ENCODE measurements around the gene MRFAP1L1. TPM values are rescaled to one million over a fixed set of nuclear protein-coding genes. Genes with fewer than 3 reads are reported as not detected.

The MRFAP1L1 gene
- total and polyA plus RNA-seq, 2 donors (not counting 3 experiments of a cell fraction or from before 2014, with no cell fraction given) = 28.7 to 42.0 TPM

- FAIRE-seq (no peak), DNase-seq (ENCODE audit: low read depth, low spot score) (no peak)
- Histone ChIP-seq H3K9me3 (replicated peaks; ENCODE audit: control insufficient read depth, insufficient read depth, low read length) (no peaks in the 10 kb centered on the region), H3K9ac (replicated peaks; ENCODE audit: extremely low read depth, insufficient read depth, low read length) (no peak overlapping the region), H2AFZ (ENCODE audit: low read depth, low read length) (no peak overlapping the region), H3K4me3 (replicated peaks in 1 of 3; ENCODE audit: insufficient read depth in 1 of 3, low read depth in 1 of 3, low read length in 3 of 3) (no peak overlapping the region), H3K4me1 (ENCODE audit: control insufficient read depth, extremely low read depth, insufficient read depth, low read length) (no peaks in the 10 kb centered on the region), H3K36me3 (ENCODE audit: control insufficient read depth in 2 of 2, extremely low read depth in 1 of 2, insufficient read depth in 2 of 2, low read length in 2 of 2) (no peaks in the 10 kb centered on the region), H3K27me3 (ENCODE audit: control insufficient read depth in 2 of 2, insufficient read depth in 2 of 2, low read length in 2 of 2) (no peaks in the 10 kb centered on the region), H3K4me2 (ENCODE audit: insufficient read depth, low read length) (no peak overlapping the region), H3K27ac (ENCODE audit: insufficient read depth, low read depth, low read length) (no peak overlapping the region), H4K20me1 (replicated peaks; ENCODE audit: control insufficient read depth, extremely low read depth, insufficient read depth, low read length) (no peaks in the 10 kb centered on the region), H3K9me1 (replicated peaks; ENCODE audit: control insufficient read depth, extremely low read depth, insufficient read depth, low read length) (no peaks in the 10 kb centered on the region), H3K79me2 (ENCODE audit: control insufficient read depth, insufficient read depth, low read length) (no peaks in the 10 kb centered on the region)
- intact Hi-C loops (cut with micrococcal nuclease) = no loop called here
- no TSS peak for BruUV-seq (replicated peaks)
- ChIA-PET CTCF (interaction anchor here (1.5 kb wide), 1 partner anchor 35 kb away, joined by 5 read pairs; no protein-coding TSS in a partner anchor), POLR2A (no interaction called here)
- TF ChIP-seq MYC (IDR thresholded peaks at IDR 0.05; ENCODE audit: low read depth, low read length) = no peak
- TF ChIP-seq, protein P1, sequence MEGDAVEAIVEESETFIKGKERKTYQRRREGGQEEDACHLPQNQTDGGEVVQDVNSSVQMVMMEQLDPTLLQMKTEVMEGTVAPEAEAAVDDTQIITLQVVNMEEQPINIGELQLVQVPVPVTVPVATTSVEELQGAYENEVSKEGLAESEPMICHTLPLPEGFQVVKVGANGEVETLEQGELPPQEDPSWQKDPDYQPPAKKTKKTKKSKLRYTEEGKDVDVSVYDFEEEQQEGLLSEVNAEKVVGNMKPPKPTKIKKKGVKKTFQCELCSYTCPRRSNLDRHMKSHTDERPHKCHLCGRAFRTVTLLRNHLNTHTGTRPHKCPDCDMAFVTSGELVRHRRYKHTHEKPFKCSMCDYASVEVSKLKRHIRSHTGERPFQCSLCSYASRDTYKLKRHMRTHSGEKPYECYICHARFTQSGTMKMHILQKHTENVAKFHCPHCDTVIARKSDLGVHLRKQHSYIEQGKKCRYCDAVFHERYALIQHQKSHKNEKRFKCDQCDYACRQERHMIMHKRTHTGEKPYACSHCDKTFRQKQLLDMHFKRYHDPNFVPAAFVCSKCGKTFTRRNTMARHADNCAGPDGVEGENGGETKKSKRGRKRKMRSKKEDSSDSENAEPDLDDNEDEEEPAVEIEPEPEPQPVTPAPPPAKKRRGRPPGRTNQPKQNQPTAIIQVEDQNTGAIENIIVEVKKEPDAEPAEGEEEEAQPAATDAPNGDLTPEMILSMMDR (IDR thresholded peaks at IDR 0.05; ENCODE audit: extremely low read depth in 1 of 2, insufficient read depth in 1 of 2, low read depth in 1 of 2, low read length in 2 of 2) = no peak
- no peak for TF ChIP-seq MAX (IDR thresholded peaks at IDR 0.05; ENCODE audit: insufficient read depth, insufficient read length)
- no peak for TF ChIP-seq JUN (IDR thresholded peaks at IDR 0.05; ENCODE audit: borderline replicate concordance, insufficient read depth, insufficient read length, low read depth)
- no peak for TF ChIP-seq POLR2A (IDR thresholded peaks at IDR 0.05; ENCODE audit: low read depth, low read length)
- no peak for TF ChIP-seq GATA2 (IDR thresholded peaks at IDR 0.05; ENCODE audit: insufficient read depth, insufficient read length, low read depth, low read length)
- no peak for TF ChIP-seq FOS (IDR thresholded peaks at IDR 0.05; ENCODE audit: borderline replicate concordance, insufficient read depth, low read length)
- TF ChIP-seq POLR2AphosphoS5 (IDR thresholded peaks at IDR 0.05; ENCODE audit: insufficient read depth, low read depth, low read length) = no peak
- TF ChIP-seq EZH2 (IDR thresholded peaks at IDR 0.05; ENCODE audit: borderline replicate concordance, low read depth, low read length, severe bottlenecking) = no peak
- dilution Hi-C loops (cut with MboI; ENCODE audit: extremely low pct_ligation_motif_present, low sequenced_read_pairs) = no loop called here
Measured at GRCh38 chr4:6754481-6755087, 44.9 kb upstream of the MRFAP1L1 start.

Measured in endothelial cell of umbilical vein (primary cell).